AG09309 (cell line): ENCODE results near the gene PRKAR1B.

Source experiments
- DNase-seq: peaks from one replicate; pipeline ENCODE4 v3.0.0-alpha.2; 2010; ENCODE audit warnings: low read depth
- H3K4me3 ChIP-seq: 2 replicates; pipeline ENCODE4 v1.5.1; 2011; ENCODE audit warnings: mild to moderate bottlenecking, low read depth, low read length, moderate library complexity; ENCODE audit not compliant: control insufficient read depth
- TF ChIP-seq, protein P1 (sequence below): IDR thresholded peaks from 2 replicates; pipeline ENCODE4 v1.5.1; 2011; ENCODE audit warnings: mild to moderate bottlenecking, low read depth, low read length, inconsistent platforms; ENCODE audit not compliant: insufficient read depth, control insufficient read depth; ENCODE audit errors: missing control alignments

The PRKAR1B gene

DNA sequence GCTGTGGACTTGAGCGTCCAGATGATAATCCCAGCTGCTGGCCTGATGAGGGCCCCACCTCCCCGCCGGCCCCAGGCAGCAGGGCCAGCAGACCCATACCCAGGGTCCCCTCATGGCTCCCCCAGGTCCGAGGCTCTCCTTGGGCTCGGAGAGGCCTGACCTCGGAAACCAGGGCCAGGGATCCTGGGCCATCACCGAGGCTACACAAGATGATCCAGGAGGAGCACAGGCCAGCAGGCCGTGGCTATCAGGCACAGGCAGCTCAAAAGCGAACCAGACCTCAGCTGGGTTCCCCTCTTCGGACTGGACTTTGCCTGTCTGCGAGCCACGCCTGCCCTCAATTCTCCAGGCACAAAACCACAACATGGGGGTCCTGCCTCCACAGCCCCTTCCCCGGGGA is 224.8 kb downstream of the PRKAR1B start:
- no peak overlapping the region for H3K4me3 ChIP-seq
- TF ChIP-seq, protein P1, sequence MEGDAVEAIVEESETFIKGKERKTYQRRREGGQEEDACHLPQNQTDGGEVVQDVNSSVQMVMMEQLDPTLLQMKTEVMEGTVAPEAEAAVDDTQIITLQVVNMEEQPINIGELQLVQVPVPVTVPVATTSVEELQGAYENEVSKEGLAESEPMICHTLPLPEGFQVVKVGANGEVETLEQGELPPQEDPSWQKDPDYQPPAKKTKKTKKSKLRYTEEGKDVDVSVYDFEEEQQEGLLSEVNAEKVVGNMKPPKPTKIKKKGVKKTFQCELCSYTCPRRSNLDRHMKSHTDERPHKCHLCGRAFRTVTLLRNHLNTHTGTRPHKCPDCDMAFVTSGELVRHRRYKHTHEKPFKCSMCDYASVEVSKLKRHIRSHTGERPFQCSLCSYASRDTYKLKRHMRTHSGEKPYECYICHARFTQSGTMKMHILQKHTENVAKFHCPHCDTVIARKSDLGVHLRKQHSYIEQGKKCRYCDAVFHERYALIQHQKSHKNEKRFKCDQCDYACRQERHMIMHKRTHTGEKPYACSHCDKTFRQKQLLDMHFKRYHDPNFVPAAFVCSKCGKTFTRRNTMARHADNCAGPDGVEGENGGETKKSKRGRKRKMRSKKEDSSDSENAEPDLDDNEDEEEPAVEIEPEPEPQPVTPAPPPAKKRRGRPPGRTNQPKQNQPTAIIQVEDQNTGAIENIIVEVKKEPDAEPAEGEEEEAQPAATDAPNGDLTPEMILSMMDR, result no peak
- no peak for DNase-seq

DNA sequence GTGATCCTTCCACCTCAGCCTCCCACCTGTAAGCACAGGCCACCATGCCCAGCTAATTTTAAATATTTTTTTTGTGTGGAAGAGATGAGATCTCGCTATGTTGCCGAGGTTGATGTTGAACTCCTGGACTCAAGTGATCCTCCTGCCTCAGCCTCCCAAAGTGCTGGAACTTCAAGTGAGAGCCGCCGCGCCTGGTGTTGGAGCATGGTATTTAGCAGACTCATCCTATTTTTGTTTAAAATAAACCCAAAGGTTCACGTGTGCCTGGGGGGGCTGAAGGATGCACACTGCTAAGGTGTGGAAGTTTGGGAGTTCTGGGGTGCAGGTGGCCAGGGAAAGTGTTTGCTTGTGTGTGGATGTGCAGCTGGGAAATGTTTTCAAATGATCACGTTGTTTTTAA is 225.6 kb downstream of the PRKAR1B start:
- TF ChIP-seq, protein P1, result no peak
- H3K4me3 ChIP-seq, result no peak overlapping the region
- DNase-seq, result no peak

DNA sequence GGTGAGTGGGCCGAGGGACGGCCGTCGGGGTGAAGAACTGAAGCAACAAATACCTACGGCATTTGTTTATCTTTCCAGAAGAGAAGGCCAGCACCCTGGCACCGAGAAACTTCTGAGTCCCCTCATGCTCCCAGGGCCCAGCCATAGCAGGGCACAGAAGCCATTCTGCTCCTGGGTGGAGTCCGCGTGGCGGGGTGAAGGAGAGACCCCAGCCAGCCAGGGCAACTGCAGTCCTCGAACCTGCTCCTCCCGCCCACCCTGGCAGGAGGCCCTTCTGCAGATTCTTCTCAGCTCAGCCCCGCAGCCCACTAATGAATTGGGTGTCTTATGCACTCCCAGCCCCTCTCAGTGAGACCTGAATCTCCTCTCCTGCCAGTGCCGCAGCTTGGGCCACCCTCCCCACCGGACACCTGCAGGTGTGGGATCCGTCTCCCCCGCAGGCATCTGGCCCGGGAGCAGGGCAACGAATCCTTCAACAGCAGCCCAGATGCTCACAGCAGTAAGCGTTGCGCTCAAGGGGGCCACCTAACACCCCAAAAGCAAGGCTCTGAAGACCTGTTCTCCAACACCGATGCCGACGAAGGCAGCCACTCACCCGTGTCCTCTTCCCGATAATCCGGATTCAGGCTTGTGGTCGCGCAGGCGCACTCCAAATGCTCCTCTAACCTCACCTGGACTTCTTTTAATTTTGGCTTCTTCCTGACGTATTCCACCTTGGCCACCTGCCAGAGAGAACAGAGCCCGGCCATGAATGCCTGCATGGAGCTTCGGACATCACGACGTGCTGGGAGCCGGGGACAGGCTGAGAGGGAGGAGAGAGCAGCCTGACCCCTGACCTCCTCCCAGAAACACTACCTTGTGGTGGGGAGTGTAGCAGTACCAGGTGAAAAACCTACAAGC is 226.3 kb downstream of the PRKAR1B start:
- H3K4me3 ChIP-seq, result no peak overlapping the region
- no peak for DNase-seq
- TF ChIP-seq, protein P1, result no peak

DNA sequence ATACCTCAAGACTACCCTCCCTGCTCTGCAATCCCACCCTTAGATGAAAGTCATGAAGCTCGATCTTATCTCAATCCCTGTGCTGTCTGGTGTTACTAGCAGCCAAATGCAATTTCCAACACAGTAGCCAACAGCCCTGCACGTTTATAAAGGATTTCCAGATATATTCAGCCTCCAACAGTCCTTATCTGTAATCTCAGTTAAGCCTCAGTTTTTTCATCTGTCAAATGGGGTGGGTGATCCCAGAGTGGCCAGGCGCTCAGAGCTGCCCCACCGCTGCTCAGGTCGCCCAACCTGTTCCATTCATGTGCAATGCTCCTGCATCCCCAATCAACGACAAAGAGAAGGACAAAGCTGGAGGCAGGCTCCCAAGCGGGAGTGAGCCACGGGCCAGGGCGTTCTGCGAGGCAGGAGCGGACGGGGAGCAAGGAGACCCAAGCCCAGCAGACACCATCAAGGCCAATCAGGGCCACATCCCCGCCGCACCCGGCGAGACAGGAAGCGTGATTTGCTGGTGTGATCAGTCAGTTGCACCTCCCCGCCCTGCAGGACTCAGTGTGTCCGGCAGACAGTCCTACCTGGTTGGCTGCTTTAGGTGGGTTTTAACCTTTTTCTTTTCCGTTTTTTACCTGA is 227.1 kb downstream of the PRKAR1B start:
- DNase-seq, result no peak
- no peak overlapping the region for H3K4me3 ChIP-seq
- TF ChIP-seq, protein P1, result no peak
